Measurements from ENCODE around the gene NHS.
"Not testable (repeated sequence)": the region's sequence is repeated elsewhere in the genome, so short reads cannot be mapped to it uniquely, and the experiment has no call there.

Gene NHS

GRCh38 chrX:17553469-17553868 is 178.5 kb downstream of the NHS start:
- no peak for FAIRE-seq

- FAIRE-seq = no peak
Observed at GRCh38 chrX:17553961-17554482, 179.0 kb downstream of the NHS start.

GRCh38 chrX:17554914-17555313 is 179.9 kb downstream of the NHS start:
- no peak for FAIRE-seq

GRCh38 chrX:17555846-17556245 is 180.8 kb downstream of the NHS start:
- no peak for FAIRE-seq

- FAIRE-seq = no peak
Observed at GRCh38 chrX:17559728-17560379, 184.9 kb downstream of the NHS start.

GRCh38 chrX:17560385-17560784 is 185.4 kb downstream of the NHS start:
- no peak for FAIRE-seq

- FAIRE-seq = no peak
Observed at GRCh38 chrX:17563076-17563475, 188.1 kb downstream of the NHS start.

- FAIRE-seq = no peak
Observed at GRCh38 chrX:17563515-17563914, 188.5 kb downstream of the NHS start.

GRCh38 chrX:17564689-17565409 is 189.8 kb downstream of the NHS start:
- FAIRE-seq = no peak

- FAIRE-seq = no peak
Observed at GRCh38 chrX:17566740-17567139, 191.7 kb downstream of the NHS start.

- no peak for FAIRE-seq
Observed at GRCh38 chrX:17567187-17567586, 192.2 kb downstream of the NHS start.

- FAIRE-seq = no peak
Observed at GRCh38 chrX:17567821-17568220, 192.8 kb downstream of the NHS start.

- FAIRE-seq = not testable (repeated sequence)
Observed at GRCh38 chrX:17568804-17569203, 193.8 kb downstream of the NHS start.

GRCh38 chrX:17579026-17579425 is 204.0 kb downstream of the NHS start:
- FAIRE-seq = no peak

GRCh38 chrX:17580539-17581152 is 205.6 kb downstream of the NHS start:
- no peak for FAIRE-seq

- no peak for FAIRE-seq
Observed at GRCh38 chrX:17581641-17582040, 206.6 kb downstream of the NHS start.

GRCh38 chrX:17584248-17584681 is 209.3 kb downstream of the NHS start:
- FAIRE-seq = no peak

GRCh38 chrX:17585006-17585405 is 210.0 kb downstream of the NHS start:
- FAIRE-seq = no peak

- no peak for FAIRE-seq
Observed at GRCh38 chrX:17587366-17587765, 212.4 kb downstream of the NHS start.

- FAIRE-seq = no peak
Observed at GRCh38 chrX:17588303-17588702, 213.3 kb downstream of the NHS start.

- FAIRE-seq = no peak
Observed at GRCh38 chrX:17590892-17591740, 216.1 kb downstream of the NHS start.

- FAIRE-seq = no peak
Observed at GRCh38 chrX:17591741-17592110, 216.7 kb downstream of the NHS start.

- no peak for FAIRE-seq
Observed at GRCh38 chrX:17592117-17592516, 217.1 kb downstream of the NHS start.
